Measurements from ENCODE around the gene FOSL2.

FOSL2 gene

GRCh38 chr2:28392297-28393113 is at the start of gene FOSL2:
Gene FOSL2, plus strand, starts transcription at chr2:28392858. Its CDS starts 863 bp downstream, at chr2:28393721.
- peak; percentile 97 for DNase-seq

DNA sequence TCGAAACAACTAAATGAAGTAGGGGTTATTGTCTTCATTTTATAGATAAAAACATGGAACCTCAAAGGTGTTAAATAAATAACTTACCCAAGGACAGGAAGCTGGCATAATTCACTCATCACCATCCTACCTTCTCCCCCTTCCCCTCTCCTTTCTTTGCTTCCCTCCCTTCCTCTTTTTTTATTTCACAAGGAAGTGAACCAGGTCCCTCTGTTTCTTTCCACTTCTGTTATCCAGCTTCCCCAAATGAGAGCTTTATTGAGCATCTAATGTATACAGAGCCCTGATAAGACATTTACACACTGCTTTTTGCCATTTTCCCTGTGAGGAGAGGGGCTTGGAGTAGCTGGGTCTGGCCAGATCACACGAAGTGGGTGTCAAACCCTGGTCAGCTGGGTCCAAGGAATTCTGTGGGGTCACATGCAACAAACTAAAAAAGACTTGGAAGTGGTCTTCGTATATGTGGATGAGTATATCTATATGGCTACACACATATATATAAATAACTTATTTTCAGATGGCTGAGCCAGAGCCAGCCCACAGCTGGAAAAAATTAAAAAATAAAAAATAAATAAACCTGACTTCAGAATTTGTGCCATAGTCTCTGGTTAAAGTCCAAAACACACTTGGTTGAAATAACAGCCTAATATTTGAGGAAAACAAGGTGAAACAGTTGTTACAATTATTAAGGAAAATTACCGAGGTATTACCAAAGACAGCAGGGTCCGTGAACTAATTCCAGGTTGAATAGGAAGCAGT is 49.3 kb upstream of the FOSL2 start:
- no peak for DNase-seq

- DNase-seq: peak; percentile 12
Measured at GRCh38 chr2:28343971-28344715, 48.5 kb upstream of the FOSL2 start.

DNA sequence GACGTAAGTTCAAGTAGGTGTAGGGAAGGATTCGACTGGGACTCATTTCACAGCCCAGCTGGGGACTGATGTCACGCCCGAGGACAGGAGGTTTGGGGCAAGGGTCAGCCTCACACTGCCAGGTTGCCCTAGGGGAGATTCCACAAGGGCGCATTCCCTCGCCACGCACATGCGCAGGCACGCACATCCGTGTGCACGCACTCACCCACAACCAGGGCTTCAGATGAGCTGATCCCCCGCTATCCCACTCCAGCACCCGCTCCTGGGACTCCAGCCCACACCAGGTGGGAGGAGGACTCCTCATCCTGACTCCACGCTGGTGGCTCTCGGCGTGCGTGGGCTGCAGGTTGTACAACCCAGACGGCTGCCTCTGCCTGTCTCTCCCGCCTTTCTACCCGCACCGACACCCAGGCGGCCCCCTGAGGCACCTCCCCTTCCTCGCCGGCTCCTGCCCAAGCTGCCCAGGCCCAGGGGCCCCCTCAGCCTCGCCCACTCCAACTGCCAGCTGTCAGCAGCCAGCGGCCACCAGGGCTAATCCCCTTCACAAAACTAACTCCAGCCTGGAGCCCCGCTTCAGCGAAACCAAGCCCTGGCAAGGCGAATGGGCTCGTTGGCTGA is 47.8 kb upstream of the FOSL2 start:
- peak; percentile 15 for DNase-seq

GRCh38 chr2:28345619-28346018 is 47.0 kb upstream of the FOSL2 start:
- peak; percentile 6 for DNase-seq

DNA sequence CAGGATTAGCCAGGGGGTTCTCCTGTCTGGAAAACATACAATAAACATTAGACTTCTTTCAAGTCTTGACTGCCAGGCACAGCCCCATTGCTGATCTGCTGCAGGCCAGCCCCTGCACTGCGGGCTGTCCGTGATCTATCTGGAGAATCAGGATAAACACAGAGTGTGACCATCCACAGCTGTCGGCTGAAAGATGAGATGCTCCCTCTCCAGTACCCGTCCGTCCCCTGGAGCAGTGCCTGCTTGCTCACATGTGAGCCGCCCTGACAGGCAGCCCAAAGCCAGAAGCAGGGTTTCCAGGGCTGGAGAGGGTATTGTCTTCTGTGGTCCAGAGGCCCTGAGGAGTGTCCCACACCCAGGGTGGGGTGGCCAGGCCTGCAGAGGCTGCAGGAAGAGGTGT is 46.1 kb upstream of the FOSL2 start:
- peak; percentile 6 for DNase-seq

DNA sequence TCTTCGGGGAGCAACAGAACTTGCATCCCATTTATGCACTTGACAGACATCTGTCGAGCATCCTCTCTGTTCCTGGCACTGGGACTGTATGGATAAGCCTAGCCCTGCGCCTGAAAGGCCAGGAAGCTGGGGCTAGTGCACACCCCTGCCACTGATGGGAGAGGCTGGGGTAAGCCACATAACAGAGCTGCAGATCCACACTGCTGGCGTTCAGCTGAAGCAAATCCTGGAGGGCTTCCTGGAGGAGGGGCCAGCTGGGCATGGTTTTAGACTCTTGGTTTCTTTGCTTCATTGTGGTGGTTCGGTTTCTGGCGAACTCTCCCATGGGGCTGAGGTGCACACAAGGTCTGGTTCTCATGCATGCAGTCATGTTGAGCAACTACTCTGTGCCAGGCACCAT is 45.5 kb upstream of the FOSL2 start:
- peak; percentile 7 for DNase-seq

DNA sequence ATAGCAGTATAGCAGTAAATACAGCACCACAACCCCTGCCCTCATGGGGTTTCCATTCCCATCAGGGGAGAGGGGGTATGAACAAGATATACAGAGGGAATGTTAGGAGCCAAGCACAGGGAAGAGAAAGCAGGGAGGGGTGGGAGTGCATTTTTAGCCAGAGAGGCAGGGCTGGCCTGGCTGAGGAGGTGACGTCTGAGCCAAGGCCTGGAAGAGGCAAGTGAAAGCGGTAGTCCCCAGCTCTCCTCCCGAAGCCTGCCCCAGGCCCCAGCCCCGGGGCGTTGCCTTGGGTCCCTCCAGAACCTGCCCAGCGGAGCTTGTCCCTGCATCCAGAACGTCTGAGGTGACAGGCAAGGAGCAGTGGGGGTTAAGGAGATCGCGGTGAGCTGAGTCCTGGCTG is 45.1 kb upstream of the FOSL2 start:
- DNase-seq: peak; percentile 1

GRCh38 chr2:28348149-28348567 is 44.5 kb upstream of the FOSL2 start:
- peak; percentile 86 for DNase-seq

DNA sequence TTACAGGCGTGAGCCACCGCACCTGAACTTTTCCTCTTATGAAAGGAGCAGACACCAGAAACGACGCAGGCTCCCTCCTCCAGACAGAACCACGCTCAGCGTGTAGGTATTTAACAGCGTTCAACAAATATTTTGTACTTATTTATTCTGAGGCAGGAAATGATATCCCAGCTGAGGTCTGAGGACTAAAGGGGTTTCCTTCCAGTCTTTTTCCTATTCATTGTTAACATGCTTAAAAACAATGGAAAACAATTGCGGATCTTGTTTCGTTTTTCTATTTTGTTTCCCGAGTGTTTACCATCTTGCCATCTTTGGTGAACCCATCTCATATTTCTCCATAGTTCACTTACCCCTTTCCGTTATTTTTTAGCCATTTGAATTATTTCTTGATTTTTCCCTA is 43.7 kb upstream of the FOSL2 start:
- DNase-seq: peak; percentile 10

DNA sequence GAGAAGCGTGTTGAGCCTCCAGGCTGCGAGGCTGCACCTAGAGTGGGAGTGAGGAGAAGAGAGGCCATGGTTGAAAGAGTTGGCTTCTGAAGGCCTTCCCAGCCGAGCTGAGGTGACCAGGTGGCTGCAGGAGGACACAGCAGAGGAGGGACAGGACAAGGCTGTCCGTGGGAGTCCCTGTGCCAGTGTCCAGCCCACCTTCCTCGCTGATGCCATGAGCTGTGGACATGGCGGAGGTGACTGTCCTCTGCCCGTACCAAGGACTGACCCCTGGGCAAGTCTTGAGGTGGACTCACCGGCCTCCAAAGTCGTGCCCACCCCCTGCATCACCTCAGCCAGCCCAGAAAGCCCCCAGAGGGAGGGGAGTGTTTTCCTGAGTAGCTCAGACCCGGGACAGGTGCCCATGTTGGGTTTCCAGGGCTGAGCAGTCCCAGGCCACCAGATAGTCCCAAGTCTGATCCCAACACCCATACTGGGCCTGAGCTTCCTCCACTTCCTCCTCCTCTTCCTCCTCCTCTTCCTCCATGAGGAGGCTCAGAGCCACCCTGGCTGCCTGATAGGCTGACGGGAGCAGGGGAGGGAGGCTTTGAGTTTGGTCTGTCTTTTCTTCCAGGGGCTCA is 43.0 kb upstream of the FOSL2 start:
- DNase-seq: peak; percentile 15

- peak; percentile 10 for DNase-seq
Measured at GRCh38 chr2:28350196-28350595, 42.5 kb upstream of the FOSL2 start.

DNA sequence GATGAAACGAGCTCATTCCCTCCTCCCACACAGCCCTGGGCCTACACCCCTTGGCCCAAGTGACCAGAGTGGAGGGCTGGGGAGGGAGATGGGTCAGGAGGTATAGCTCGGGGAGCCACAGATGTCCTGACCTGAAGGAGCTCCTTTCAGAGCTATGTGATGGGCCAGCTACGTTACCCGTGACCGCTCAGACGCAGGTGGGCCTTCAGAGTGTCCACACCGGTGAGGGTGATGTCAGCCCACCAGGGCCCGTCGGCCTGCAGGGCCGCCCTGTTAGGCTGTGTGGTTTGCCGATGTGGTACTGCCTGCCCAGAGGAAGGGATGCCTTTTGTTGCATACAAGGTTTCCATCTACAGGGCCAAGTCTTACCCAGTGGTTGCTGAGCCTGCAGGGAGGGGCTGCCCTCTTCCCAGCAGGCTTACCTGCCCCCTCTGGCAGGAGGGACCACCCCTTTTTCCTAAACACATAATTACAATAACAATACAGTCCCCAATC is 41.8 kb upstream of the FOSL2 start:
- DNase-seq: no peak

DNA sequence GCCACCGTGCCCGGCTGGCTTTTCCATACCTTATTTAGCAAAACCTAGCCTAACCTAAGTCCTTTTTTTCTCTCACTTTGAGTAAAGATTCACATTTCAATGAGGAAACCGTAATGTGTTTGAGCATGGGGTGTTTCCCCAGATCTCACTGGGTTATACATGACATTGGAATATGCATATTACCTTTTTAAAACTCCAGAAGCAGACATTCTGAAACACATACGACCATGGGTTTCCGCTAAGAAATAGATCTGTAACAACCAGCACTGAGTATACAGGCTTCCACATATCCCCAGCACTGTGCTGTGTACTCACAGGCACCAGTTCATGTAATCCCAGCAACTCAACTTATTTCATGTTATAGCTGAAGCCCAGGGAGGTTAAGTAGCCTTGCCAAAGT is 41.0 kb upstream of the FOSL2 start:
- DNase-seq: no peak

GRCh38 chr2:28352104-28352503 is 40.6 kb upstream of the FOSL2 start:
- DNase-seq: no peak

- peak; percentile 15 for DNase-seq
Measured at GRCh38 chr2:28352610-28353195, 40.0 kb upstream of the FOSL2 start.

DNA sequence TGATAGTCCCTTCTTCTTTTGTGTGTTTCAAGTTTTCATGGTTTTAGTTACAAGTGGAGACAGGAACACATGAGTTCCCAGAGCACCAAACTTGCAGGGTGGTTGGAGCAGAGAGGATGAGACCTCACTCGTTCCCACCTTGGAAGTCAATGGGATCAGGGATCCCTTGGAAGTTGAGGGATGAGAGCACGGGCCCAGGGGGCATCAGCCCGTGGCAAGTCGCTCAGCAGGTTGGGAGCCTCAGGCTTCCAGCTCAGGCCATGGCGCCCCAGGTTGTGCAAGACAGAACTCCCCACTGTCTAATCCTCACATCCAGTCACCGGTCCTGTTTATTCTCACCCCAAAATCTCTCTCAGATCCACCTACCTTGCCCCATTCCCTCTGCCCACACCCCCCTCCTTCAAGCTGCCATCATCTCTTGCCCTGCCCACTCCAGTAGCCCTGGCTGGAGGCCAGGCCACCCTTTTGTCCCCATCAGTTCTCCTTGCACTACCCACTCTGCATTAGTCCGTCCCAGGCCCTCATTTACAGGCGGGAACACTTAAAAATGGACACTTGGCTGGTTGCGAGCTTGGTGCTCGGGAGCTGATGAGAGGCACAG is 37.6 kb upstream of the FOSL2 start:
- peak; percentile 5 for DNase-seq

- peak; percentile 15 for DNase-seq
Measured at GRCh38 chr2:28355521-28356094, 37.0 kb upstream of the FOSL2 start.

DNA sequence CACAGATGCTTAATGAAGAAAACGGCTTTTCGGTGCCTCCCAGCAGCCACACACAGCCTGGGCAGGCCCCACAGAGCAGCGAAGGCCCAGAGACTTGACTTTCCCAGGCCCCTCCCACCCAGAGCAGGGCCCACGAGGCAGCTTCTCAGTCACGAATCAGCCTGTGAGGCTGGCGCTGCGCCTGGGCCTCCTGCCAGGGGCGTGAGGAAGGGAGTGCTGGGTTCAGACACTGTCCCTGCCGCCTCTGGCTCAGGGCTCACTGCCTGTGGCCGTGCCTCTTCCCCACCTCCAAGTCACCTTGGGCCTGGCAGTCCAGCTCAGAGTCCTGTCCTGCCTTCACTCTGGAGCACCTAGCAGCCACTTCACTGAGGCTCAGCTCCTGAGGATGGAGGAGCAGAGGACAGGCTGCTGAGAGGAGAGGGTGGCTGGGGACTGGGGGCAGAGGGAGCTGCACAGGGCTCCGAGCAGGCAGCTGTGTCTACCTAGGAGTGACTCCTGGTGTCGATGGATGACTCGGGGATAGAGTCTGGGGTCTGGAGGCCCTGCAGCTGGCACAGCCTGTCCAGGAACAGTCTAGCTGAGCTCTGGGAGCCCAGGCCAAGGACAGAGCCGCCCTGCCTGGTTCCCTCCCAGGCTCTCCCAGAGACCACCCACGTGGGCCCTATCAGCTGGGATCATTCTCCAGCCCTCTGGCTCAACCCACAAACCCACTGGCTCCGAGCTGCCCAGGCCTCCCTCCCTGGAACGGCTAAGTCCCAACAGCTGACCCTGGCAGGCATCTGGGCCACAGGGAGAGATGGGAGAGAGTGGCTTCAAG is 36.4 kb upstream of the FOSL2 start:
- DNase-seq: peak; percentile 62

- no peak for DNase-seq
Measured at GRCh38 chr2:28357055-28357454, 35.6 kb upstream of the FOSL2 start.

Data from CD4-positive, alpha-beta T cell treated with Interleukin-15 for 1 hour (primary cell).